Anterior cingulate cortex (tissue), 58 donors: ENCODE data around the gene CACYBP.

Experiments
- DNase-seq, 58 donors: peaks; one replicate each; lab custom pipeline; 2025; lab: John Stamatoyannopoulos, UW

CACYBP gene

DNA sequence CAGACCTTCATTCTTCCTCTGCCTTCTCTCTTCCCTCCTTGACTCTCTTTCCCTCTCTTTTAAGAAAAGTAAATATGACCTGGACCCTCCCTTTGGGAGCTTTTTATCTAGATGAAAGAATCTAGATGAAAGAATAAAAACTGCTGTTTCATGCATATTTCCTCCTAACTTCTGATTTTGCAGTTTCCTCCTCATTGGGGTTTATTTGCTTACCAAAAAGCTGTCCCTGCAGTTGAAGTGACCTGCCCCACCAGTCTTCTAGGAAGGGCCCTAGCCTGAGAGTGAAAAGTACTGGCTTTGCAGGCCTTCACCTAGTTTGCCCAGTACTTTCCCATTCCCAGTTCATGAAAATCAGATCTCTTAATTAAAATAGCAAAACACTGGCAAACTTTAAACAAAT, 28.3 kb upstream of the CACYBP start:
- DNase-seq, result no peak

DNA sequence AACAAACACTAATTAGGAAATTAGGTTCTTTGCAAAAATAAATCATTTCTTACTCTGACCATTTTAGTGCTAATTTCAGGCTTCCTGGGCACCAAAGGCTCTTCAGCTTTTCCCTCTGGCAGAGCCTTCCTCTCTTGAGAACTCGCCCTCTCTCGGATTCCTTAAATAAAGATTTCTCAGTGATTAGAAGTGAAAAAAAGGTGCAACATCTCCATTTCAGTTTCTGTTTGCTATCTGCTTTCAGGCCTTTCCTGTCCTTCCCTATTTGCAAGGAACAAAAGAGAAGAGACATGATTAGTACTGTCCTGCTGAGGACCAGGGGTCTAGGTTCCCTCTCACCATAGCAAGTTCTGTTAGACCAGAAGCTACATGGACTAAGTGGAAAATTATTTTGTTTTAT, 27.8 kb upstream of the CACYBP start:
- peak in 1 of 58 donors; percentile 6 for DNase-seq

DNA sequence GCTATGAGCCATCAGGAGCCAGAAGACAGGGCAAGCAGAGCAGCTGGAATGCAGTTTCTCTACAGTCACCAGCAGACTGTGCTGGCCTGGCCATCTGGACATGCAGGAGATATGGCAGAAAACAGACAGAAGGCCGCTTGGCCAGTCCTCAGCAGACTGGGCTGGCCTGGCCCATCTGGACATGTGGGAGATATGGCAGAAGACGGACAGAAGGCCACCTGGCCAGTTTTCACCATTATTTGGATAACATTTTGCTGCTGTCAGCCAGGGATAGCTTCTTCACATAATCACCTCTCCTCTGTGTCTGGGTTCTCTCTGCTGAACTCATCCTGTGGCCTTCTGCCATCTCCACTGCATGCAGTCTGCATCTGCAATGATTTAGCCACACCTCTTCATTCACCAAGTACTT, 25.0 kb upstream of the CACYBP start:
- DNase-seq, result no peak

DNA sequence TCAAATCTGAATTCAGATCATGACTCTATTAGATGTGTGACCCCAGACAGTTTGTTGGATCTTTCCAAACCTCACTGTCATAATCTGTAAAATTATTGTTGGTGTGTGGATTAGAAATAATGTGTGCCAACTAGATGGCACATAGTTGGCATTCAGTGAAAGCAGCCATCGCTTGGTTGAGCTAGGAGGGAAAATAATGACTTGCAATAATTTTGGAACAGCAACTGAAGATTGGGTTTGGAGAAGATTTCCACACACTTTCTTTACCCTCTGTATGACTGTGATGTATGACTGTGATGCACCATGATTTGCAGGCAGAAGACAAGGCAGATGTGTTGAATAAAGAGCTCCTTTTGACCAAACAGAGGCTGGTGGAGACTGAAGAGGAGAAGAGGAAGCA, 24.0 kb upstream of the CACYBP start:
- DNase-seq, result no peak

DNA sequence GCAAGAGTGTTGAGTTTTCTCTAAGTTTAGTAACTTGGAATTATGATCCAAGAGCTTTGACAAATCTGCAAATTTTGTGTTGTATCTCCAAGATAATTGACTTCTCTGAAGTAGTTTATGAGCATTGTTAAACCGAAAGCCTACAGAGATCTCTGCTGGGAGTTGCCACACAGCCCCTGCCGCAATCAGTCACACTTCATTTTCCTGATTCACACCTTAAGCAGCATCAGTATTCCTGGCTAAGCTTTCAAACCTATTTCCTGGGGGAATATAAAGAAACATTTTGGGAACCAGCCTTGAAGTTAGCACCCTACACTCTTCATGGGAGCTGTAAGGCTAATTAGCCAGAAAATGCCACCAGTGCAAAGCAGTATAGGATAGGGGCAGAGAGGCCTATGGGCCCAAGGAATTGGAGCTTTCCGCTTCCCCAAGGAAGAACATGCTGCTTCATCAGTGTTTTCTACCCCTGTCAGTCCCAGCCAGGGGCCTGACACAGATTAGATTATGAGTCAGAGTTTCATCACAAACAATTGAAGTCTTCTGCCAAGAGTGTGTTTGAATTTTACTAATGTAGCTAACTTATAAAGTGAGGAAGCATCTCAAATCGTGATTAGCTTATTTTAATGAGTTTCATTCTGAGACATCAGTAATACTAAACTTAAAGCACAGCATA, 23.2 kb upstream of the CACYBP start:
- peak in 1 of 58 donors; percentile 7 for DNase-seq

DNA sequence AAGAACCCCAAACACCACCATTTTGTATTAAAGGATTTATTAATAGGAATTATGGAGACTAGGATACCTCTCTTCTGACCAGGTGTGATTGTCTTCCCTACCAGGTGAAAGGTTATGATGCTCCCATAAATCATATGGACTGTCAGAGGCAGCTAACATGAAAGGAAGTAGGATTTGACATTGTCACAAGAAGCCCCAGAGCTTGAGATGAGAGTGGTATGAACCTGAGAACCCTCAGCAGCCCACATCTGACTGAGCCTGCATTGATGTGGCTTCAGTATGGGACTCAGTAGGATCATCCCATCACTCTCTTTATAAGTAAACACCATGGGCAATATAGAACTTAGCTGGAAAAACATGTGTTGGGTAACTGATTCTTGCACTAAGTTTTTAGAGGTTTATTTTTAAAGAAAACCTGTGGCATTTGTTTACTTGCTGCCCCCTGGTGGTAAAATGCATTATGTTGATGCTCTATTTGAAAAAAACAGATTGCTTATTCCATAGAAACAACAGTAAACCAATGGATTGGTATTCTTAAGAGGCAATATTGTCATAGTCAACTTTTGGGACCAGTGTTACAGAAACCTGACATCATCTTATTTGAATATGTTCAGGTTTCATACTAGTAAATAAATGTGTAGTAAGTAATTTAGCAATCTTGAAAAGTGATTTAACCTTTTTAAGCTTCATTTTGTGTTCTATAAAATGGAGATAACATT, 16.6 kb upstream of the CACYBP start:
- peak in 2 of 58 donors; percentile 16 to 20 for DNase-seq

DNA sequence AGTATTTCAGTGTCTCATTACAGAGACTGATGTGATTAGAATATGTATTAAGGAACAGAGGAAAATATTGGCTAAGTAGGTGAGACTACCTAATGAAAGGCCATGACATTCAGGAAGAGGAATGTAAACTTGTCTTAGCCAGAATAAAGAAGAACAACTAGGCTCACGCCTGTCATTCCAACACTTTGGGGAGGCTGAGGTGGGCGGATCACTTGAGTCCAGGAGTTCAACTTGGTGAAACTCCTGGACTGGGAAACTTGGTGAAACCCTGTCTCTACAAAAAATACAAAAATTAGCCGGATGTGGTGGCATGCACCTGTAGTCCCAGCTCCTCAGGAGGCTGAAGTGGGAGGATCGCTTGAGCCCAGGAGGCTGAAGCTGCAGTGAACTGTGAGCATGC, 14.8 kb upstream of the CACYBP start:
- DNase-seq, result no peak

DNA sequence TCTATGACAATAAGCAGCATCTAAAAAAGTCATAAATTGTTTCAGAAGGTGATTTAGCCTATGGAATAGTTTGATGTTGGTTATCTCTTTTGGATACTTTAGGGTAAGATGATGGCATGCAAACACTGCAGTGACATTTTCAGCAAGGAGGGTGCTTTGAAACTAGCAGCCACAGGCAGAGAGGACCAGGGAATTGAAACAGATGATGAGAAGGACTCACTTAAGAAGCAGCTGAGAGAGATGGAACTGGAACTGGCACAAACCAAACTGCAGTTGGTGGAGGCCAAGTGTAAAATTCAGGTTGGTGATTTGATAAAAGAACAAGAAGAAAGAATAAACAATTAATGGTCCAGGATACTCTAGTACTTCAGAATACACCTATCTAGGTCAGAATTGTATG, 11.2 kb upstream of the CACYBP start:
- DNase-seq, result no peak

DNA sequence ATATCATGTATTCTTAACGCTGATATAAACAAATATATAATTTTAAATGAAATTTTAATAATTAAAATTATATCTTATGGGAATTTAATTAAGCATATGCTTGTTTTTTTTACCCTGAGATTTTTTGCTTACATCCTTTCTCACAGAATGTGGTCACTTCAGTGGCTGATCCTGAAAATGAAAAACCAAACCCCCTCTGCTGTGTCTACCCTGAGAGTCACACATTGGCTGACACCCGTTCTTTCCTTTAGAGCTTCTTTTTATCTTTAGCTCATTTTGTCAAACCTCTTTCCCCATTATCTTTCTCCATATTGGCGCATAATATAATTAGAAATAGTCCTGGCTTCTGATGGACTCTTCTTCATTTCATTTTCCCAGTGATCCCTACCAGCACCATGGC, 10.8 kb upstream of the CACYBP start:
- no peak for DNase-seq

DNA sequence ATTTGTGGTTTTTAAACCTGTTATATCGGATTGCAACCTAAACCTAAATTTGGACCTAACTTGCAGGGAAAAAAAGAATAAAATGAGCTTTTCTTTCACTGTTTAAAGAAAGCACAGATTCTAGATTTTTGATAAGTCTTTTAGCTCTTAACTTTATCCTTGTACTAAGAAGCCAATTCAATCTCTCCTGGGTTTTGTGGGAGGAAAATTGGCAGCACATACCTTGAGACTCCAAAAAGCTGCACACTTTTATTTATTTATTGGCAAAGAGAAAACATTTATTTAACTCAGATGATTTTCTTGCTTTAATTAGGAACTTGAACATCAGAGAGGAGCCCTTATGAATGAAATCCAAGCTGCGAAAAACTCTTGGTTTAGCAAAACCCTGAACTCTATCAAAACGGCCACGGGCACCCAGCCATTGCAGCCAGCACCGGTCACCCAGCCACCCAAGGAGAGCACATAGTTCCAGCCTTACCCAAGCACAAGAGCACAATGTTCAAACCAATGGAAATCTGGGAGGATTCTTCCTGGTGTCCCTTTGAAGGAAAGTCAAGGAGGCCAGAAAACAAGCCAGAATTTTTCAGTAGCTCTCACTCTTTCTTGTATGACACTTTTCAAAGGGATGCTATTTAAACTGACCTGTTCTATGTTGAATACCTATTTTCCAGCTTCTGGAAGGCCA, 10.1 kb upstream of the CACYBP start:
- peak in 1 of 58 donors; percentile 8 for DNase-seq

DNA sequence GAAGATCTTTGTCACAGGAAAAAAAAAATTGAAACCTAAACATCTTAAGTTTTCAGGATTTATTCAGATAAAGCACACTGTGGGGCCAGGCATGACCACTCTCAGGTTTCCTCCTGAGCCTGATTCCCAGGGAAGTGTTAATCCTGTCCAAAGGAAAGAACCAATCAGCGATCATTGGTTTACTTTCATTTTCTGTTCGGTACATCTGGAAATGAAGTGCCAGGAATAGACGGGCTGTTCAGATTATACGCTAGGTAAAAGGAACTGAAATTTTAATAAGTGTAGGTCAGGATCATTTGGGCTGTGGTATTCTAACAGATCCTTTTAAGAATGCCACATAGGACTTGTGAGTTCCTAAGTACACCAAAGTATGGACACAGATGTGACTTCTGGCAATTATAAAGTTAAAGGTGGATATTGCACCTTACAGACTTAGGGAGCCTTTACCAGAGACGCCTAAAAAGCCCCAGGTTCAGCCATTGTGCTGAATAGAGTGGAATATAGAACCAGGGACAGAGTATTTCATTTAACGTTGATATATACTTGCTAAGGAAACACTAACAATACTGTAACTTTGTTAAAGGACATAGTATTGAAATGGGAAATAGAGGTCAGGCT, 9.3 kb upstream of the CACYBP start:
- peak in 2 of 58 donors; percentile 35 to 54 for DNase-seq

DNA sequence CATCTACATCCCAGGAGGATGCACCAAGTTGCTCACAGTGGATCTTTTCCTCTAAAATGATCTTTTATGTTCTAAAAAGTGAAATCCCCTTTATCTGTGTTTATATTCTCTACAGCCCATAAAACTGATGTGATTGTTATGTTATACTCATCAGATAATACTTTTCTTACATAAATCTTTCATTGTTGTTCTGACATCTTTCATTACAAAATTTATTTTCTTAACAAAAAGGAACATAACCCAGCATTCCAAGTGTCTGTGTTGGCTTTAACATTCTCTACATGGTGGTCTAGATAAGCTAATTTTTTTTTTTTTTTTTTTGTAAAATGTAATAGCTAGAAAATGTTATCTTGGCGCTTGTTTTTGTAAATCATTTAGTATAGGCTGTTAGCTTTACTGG, 8.3 kb upstream of the CACYBP start:
- DNase-seq, result no peak

DNA sequence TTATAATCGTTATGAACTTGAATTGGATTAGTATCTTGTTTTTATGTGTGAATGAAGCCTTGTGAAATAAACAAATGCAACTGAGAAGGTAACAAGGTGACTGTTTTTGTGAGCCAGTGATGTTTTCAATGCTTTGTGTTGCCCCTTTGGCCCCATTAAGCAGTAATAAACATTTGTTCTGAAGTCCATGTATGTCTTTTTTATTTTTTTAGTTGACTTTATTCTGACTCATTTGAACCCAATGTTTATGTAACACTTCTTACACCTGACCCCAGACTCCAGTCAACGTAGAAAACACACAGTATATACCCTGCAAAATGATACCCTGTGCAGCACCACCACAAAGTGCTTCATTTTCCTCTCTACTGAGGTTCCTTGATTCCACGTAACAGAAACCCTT, 4.6 kb upstream of the CACYBP start:
- no peak for DNase-seq

DNA sequence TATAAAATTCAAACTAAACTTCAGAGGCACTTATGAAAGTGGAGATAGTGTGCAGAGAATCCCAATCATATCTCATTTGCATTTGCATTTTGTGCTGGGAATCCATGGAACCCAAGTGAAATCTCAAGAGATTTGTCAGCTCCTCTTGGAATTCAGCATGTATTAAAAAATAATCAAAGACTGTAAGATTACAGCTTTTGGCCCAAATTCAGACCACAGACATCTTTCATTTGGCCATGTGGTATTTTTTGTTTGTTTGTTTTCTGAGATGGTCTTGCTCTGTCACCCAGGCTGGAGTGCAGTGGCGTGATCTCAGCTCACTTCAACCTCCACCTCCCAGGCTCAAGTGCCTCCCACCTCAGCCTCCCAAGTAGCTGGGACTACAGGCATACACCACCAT, 3.8 kb upstream of the CACYBP start:
- DNase-seq, result no peak

DNA sequence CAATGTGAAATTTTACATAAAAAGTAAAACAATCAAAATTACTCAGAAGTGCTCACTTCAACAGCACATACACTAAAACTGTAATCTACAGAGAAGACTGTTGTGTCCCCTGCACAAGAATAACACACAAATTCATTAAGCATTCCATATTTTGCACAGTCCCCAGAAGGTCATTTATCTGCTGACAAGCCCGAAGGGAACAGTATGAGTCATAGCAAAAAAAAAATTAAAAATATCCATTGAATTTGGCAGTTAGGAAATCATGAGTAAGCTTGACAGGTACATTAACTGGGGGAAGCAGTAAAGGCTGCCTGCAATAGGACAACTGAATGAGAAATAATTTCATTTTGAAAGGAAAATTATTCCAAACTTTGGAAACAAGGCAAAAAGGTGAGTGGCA, 3.3 kb upstream of the CACYBP start:
- DNase-seq, result no peak

DNA sequence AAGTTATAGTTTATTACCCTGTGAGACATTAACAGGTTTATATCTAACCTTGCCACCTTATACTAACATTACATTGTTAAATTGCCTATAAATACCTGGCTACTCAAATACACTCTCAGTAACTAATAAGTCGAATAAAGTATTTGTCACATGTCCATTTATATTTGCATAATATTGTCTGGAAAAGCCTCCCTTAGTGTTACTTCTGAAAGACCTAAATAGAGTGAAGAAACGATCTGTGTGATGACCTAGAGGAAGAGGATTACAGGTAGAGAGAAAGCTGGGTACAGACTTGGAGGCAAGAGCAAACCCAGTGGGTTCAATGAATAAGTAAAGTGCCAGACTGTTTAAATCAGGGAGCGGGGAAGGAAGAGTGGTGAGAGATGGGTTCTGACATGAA, 2.7 kb upstream of the CACYBP start:
- no peak for DNase-seq

DNA sequence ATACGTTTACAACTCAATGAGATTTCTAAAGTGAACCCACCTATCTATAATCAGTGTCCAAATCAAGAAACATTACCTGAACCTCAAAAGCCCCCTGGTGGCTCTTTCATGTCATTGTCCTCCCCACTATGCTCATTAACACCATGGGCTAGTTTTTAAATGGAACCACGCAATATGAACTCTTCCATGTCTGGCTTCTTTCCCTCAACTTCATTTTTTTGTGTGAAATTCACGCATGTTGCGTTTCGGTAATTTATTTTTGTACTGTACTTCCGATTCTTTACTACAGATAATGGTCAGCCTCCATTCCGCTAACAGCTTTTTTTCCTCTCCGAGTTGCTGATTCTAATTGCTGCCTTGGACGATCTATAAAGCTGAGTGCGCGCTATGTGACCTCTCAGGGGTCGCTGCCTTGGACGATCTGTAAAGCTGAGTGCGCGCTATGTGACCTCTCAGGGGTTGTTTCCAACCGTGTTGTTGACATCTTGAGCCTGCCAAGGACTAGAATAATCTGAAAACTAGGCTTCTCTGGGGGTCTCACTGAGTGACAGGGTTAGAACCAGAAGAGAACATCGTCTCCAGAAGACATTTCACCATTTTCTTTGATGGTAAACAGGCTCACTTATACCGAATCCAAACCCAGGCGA, 1.1 kb upstream of the CACYBP start:
- DNase-seq, result peak in 10 of 58 donors; percentile 12 to 49 (median 22)

DNA sequence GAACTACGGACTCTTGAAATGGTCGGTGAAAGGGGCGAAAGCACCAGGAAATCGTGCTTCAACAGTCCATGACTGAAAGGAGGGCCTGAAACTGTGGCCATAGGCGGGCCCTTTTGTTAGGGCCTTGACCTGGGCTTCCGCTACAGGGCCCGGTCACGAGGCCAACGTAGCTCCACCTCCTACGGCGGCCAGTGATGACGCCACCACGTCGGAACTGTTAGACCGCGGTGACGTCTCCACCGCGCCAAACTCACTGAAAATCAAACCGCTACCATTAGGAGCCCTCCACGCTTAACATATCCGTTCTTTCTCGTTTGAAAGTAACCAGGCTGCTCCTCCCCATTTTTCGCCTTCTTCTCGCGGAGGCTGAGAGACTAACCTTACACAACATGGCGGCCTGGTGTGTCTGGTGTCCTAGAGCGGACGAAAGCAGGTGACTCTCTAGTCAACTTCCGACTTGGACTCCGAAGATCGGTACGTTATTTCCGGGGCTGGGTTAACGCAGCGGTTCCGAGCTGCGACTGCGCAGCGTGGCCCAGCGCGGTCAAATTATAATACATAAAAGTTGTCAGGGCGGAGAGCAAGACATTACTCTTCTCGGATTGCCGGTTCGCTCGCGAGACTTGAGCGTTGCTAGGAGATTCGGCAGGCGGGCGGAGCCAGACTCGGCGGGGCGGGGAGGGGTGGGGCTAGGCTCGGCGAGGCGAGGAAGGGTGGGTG, 371 bp upstream of the CACYBP start:
- peak; percentile 93 to 100 (median 98) for DNase-seq

DNA sequence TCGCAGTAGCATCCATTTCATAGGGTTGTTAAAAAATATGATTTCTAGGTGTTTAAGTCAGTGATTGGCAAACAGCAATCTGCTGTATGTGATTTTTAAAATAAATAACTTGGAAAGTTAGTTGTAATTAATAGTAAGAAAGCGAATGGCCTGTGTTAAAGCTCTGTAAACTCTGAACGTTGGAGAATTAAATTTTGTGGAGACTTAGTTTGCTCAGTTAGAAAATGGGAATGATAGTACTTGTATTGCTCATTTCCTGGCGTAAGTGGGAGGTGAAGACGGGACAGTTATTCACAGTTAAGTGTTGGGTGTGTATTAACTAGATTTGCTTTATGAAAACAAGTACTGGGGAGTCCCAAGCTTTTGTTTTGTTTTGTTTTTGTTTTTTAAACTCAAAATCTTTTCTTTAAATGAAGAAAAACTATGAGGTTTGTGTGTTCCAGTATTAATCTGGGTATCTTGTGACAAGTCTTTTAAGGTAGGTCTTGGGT, 995 bp downstream of the CACYBP start:
- DNase-seq, result no peak
